HCT116 (cell line): ENCODE data around the gene CADPS2. TPM values are rescaled to one million over a fixed set of nuclear protein-coding genes. Genes with fewer than 3 reads are reported as not detected.

Source experiments
- ATAC-seq: fragments of 200-7000 bp; cut with Tn5 transposase; 2 replicates; pipeline ENCODE4 v1.9.1; 2020; ENCODE audit warnings: mild to moderate bottlenecking, moderate library complexity
- BruUV-seq: library from RNA; stranded (reverse); fragments of 400-500 nt; replicated peaks from 2 replicates; lab custom pipeline; 2021; lab: Mats Ljungman, UMichigan
- CTCF ChIA-PET: fragments of 300-600 bp; sonication (Branson Sonifier 250); formaldehyde crosslinking; loops from one replicate; lab custom pipeline; 2021; ENCODE audit warnings: antibody characterized with exemption; lab: Charles Lee
- POLR2A ChIA-PET: fragments of 300-600, 350-600 bp; sonication (Branson Sonifier 250); formaldehyde crosslinking; loops from one replicate; lab custom pipeline; 2021; ENCODE audit warnings: antibody characterized with exemption; lab: Charles Lee
- RAD21 ChIA-PET, 2 experiments: fragments of 300-600 bp; sonication (Branson Sonifier 250); formaldehyde crosslinking; loops; one replicate each; lab custom pipeline; 2023; ENCODE audit warnings: low total read pairs in 2 of 2; ENCODE audit not compliant: uncharacterized antibody in 2 of 2, unreplicated experiment in 2 of 2, low non-redundant PET in 1 of 2; lab: Charles Lee
- DNase-seq: peaks from one replicate; pipeline ENCODE4 v3.0.0-alpha.2; 2010; ENCODE audit warnings: low read depth, low spot score
- H2AFZ ChIP-seq: fragments of 200-600 bp; shearing (Covaris generic), sonication (generic); 2 replicates; pipeline ENCODE4 v1.6.1; 2017; ENCODE audit warnings: low read depth, mixed run types, mixed read lengths, antibody characterized with exemption, low read length; ENCODE audit not compliant: poor library complexity, severe bottlenecking
- H3K27ac ChIP-seq: 2 replicates; pipeline ENCODE4 v1.5.1; 2012; ENCODE audit warnings: low read depth, low read length
- H3K27me3 ChIP-seq: fragments of 200-600 bp; sonication (generic); 2 replicates; pipeline ENCODE4 v1.6.1; 2016; ENCODE audit warnings: mixed run types, low read length, mixed read lengths; ENCODE audit not compliant: insufficient read depth
- H3K36me3 ChIP-seq, 2 experiments: fragments of 200-500 bp in 1 of 2; fragments of 200-600 bp in 1 of 2; sonication (Bioruptor generic) in 1 of 2; sonication (generic) in 1 of 2; 2 replicates each; pipeline versions ENCODE4 v1.5.1 to v1.6.1; 2014 to 2016; ENCODE audit warnings: low read length in 2 of 2, inconsistent platforms in 1 of 2, mixed read lengths in 1 of 2, mixed run types in 1 of 2; ENCODE audit not compliant: insufficient read depth in 2 of 2, control insufficient read depth in 1 of 2
- H3K4me1 ChIP-seq, 2 experiments: fragments of 200-600 bp in 1 of 2; sonication (generic) in 1 of 2; 2 replicates each; pipeline versions ENCODE4 v1.5.1 to v1.6.1; 2012 to 2017; ENCODE audit warnings: low read length in 2 of 2, inconsistent platforms in 1 of 2, mild to moderate bottlenecking in 1 of 2, mixed read lengths in 1 of 2, mixed run types in 1 of 2, moderate library complexity in 1 of 2; ENCODE audit not compliant: insufficient read depth in 2 of 2, control insufficient read depth in 1 of 2
- H3K4me2 ChIP-seq: fragments of 200-600 bp; sonication (generic); 2 replicates; pipeline ENCODE4 v1.6.1; 2017; ENCODE audit warnings: mixed run types, low read length, mixed read lengths
- H3K4me3 ChIP-seq, 2 experiments: fragments of 200-600 bp in 1 of 2; sonication (generic) in 1 of 2; replicated peaks in 1 of 2; 2 replicates each; pipeline ENCODE4 v1.5.1; 2011 to 2016; ENCODE audit warnings: low read length in 2 of 2, control low read depth in 1 of 2, low read depth in 1 of 2, mild to moderate bottlenecking in 1 of 2, mixed read lengths in 1 of 2, mixed run types in 1 of 2
- H3K79me2 ChIP-seq: fragments of 200-600 bp; sonication (generic); 2 replicates; pipeline ENCODE4 v1.6.1; 2017; ENCODE audit warnings: mild to moderate bottlenecking, mixed run types, low read length, moderate library complexity, mixed read lengths; ENCODE audit not compliant: insufficient read depth
- H3K9ac ChIP-seq: fragments of 200-600 bp; sonication (generic); 2 replicates; pipeline ENCODE4 v1.6.1; 2016; ENCODE audit warnings: low read length, mixed read lengths
- H3K9me2 ChIP-seq: fragments of 200-600 bp; sonication (generic), shearing (Covaris generic); 2 replicates; pipeline ENCODE4 v1.6.1; 2017; ENCODE audit warnings: mixed run types, mild to moderate bottlenecking, moderate library complexity; ENCODE audit not compliant: insufficient read depth
- H3K9me3 ChIP-seq, 2 experiments: fragments of 200-500 bp in 1 of 2; fragments of 200-600 bp in 1 of 2; sonication (Bioruptor generic) in 1 of 2; sonication (generic) in 1 of 2; 2 replicates each; pipeline ENCODE4 v1.6.1; 2014 to 2017; ENCODE audit warnings: low read length in 2 of 2, mixed read lengths in 2 of 2, inconsistent platforms in 1 of 2, low read depth in 1 of 2, mild to moderate bottlenecking in 1 of 2, mixed run types in 1 of 2, moderate library complexity in 1 of 2; ENCODE audit not compliant: control insufficient read depth in 1 of 2, insufficient read depth in 1 of 2
- H4K20me1 ChIP-seq: fragments of 200-600 bp; sonication (generic), shearing (Covaris generic); 2 replicates; pipeline ENCODE4 v1.6.1; 2017; ENCODE audit warnings: mixed run types, mild to moderate bottlenecking, moderate library complexity; ENCODE audit not compliant: insufficient read depth
- ATF3 ChIP-seq: IDR thresholded peaks from 2 replicates; pipeline ENCODE4 v1.6.1; 2012
- CBX3 ChIP-seq: IDR thresholded peaks from 2 replicates; pipeline ENCODE4 v1.6.1; 2012; ENCODE audit warnings: low read depth
- CTCF ChIP-seq, 3 experiments: fragments of 200-600 bp in 1 of 3; sonication (generic) in 1 of 3; IDR thresholded peaks in 2 of 3; conservative IDR thresholded peaks in 1 of 3; 2 replicates each; pipeline ENCODE4 v1.5.1; 2012 to 2017; ENCODE audit warnings: low read depth in 2 of 3, low read length in 2 of 3, antibody characterized with exemption in 1 of 3, borderline replicate concordance in 1 of 3, control low read depth in 1 of 3, mild to moderate bottlenecking in 1 of 3, mixed read lengths in 1 of 3, mixed run types in 1 of 3, moderate library complexity in 1 of 3; ENCODE audit not compliant: insufficient read depth in 1 of 3
- EGR1 ChIP-seq: IDR thresholded peaks from 2 replicates; pipeline ENCODE4 v1.6.1; 2012; ENCODE audit warnings: low read depth
- ELF1 ChIP-seq: IDR thresholded peaks from 2 replicates; pipeline ENCODE4 v1.6.1; 2012; ENCODE audit warnings: low read depth, borderline replicate concordance
- EZH2 ChIP-seq: fragments of 200-600 bp; sonication (generic); IDR thresholded peaks from 2 replicates; pipeline ENCODE4 v1.6.1; 2017; ENCODE audit warnings: antibody characterized with exemption, mixed run types
- FOSL1 ChIP-seq: IDR thresholded peaks from 2 replicates; pipeline ENCODE4 v1.6.1; 2012; ENCODE audit warnings: low read depth
- JUND ChIP-seq: IDR thresholded peaks from 2 replicates; pipeline ENCODE4 v1.6.1; 2012
- POLR2A ChIP-seq: IDR thresholded peaks from 2 replicates; pipeline ENCODE4 v1.7.0; 2011; ENCODE audit warnings: borderline replicate concordance; ENCODE audit not compliant: insufficient read depth, insufficient read length; ENCODE audit errors: extremely low read depth
- POLR2AphosphoS5 ChIP-seq: IDR thresholded peaks from 2 replicates; pipeline ENCODE4 v1.6.1; 2011; ENCODE audit warnings: mild to moderate bottlenecking, low read depth, low read length, moderate library complexity
- SIN3A ChIP-seq: IDR thresholded peaks from 2 replicates; pipeline ENCODE4 v1.6.1; 2012; ENCODE audit warnings: low read depth
- SP1 ChIP-seq: IDR thresholded peaks from 2 replicates; pipeline ENCODE4 v1.6.1; 2012; ENCODE audit warnings: low read depth
- SRF ChIP-seq: IDR thresholded peaks from 2 replicates; pipeline ENCODE4 v1.6.1; 2012; ENCODE audit warnings: low read depth
- YY1 ChIP-seq: IDR thresholded peaks from 2 replicates; pipeline ENCODE4 v1.6.1; 2011; ENCODE audit warnings: low read length, low read depth, moderate library complexity, mild to moderate bottlenecking; ENCODE audit not compliant: insufficient replicate concordance; ENCODE audit errors: extremely low read depth
- ZFX ChIP-seq: fragments of 450-650 bp; IDR thresholded peaks from 2 replicates; pipeline ENCODE4 v1.6.1; 2017
- intact Hi-C: fragments of 100-400 bp; cut with micrococcal nuclease; formaldehyde crosslinking; loops from 2 replicates; pipeline ENCODE4 v1.10.0; 2022
- total RNA-seq: library from RNA; stranded (reverse); gene quantifications from one replicate; pipeline ENCODE4 v1.2.1, GENCODE V29; 2021; ENCODE audit not compliant: unreplicated experiment
- TF ChIP-seq, protein P1 (sequence below): IDR thresholded peaks from 2 replicates; pipeline ENCODE4 v1.6.1; 2011; ENCODE audit warnings: mild to moderate bottlenecking, low read length, moderate library complexity; ENCODE audit not compliant: insufficient replicate concordance; ENCODE audit errors: extremely low read depth

Gene CADPS2
- total RNA-seq, 1 experiment from 2014 or later, result 7.5 TPM

DNA sequence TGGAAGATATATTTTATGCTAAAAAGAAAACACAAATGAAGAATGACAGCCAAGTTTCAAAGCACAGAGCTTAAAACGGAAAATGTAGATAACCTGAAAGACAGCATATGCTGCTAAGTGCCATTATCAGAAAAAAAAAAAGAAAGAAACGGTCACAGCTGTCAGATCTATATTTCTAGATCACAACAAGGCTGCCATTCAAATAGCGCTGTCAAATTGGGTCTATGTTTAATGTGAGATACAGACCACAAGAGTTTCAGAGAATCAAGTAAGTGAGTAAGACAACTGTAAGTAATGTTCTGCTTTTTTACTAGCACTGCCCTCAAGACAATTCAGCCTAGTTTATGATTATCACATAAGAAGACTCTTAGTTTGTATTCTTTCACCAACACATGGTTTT lies 117.4 kb downstream of the CADPS2 start:
- ATAC-seq (no peak), DNase-seq (no peak)
- H2AFZ ChIP-seq, result no peak overlapping the region
- no TSS peak for BruUV-seq
- H3K4me2 ChIP-seq, result no peak overlapping the region
- H3K4me3 ChIP-seq, result no peak overlapping the region
- H3K27me3 ChIP-seq, result no peaks in the 10 kb centered on the region
- no peaks in the 10 kb centered on the region for H3K79me2 ChIP-seq
- intact Hi-C loops, result no loop called here
- POLR2A ChIA-PET, result no interaction called here
- H3K9me3 ChIP-seq, result no peaks in the 10 kb centered on the region
- H3K9me2 ChIP-seq, result no peaks in the 10 kb centered on the region
- no peak overlapping the region for H3K27ac ChIP-seq
- CTCF ChIA-PET, result no interaction called here
- RAD21 ChIA-PET, result no interaction called here
- H3K9ac ChIP-seq, result no peak overlapping the region
- no peaks in the 10 kb centered on the region for H3K4me1 ChIP-seq
- no peaks in the 10 kb centered on the region for H4K20me1 ChIP-seq
- no peaks in the 10 kb centered on the region for H3K36me3 ChIP-seq
- no peak for TF ChIP-seq SRF
- no peak for TF ChIP-seq ZFX
- no peak for TF ChIP-seq ELF1
- TF ChIP-seq EGR1, result no peak
- TF ChIP-seq FOSL1, result no peak
- TF ChIP-seq, protein P1, sequence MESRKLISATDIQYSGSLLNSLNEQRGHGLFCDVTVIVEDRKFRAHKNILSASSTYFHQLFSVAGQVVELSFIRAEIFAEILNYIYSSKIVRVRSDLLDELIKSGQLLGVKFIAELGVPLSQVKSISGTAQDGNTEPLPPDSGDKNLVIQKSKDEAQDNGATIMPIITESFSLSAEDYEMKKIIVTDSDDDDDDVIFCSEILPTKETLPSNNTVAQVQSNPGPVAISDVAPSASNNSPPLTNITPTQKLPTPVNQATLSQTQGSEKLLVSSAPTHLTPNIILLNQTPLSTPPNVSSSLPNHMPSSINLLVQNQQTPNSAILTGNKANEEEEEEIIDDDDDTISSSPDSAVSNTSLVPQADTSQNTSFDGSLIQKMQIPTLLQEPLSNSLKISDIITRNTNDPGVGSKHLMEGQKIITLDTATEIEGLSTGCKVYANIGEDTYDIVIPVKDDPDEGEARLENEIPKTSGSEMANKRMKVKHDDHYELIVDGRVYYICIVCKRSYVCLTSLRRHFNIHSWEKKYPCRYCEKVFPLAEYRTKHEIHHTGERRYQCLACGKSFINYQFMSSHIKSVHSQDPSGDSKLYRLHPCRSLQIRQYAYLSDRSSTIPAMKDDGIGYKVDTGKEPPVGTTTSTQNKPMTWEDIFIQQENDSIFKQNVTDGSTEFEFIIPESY, result no peak
- no peak for TF ChIP-seq CTCF (IDR thresholded peaks at IDR 0.05 in 2 of 3, conservative IDR thresholded peaks at IDR 0.05 in 1 of 3; ENCODE audit: borderline replicate concordance in 1 of 3, insufficient read depth in 1 of 3, low read depth in 2 of 3, low read length in 2 of 3)
- TF ChIP-seq SIN3A, result no peak
- TF ChIP-seq ATF3, result no peak
- no peak for TF ChIP-seq SP1
- no peak for TF ChIP-seq CBX3
- no peak for TF ChIP-seq JUND
- no peak for TF ChIP-seq POLR2A
- no peak for TF ChIP-seq YY1
- TF ChIP-seq EZH2, result no peak
- no peak for TF ChIP-seq POLR2AphosphoS5
